Gastroesophageal sphincter (tissue), 3 donors: Measurements from ENCODE around the gene FAM149A.

ENCODE experiments used
- CTCF ChIP-seq, 4 experiments: fragments of 200-600 bp in 2 of 4; fragments of 450-650 bp in 2 of 4; sonication (generic) in 1 of 4; IDR thresholded peaks; one replicate each; pipeline ENCODE4 v1.5.1; 2017 to 2019; ENCODE audit warnings: antibody characterized with exemption in 4 of 4, mild to moderate bottlenecking in 2 of 4, moderate library complexity in 2 of 4
- POLR2AphosphoS5 ChIP-seq: sonication (generic); formaldehyde crosslinking; IDR thresholded peaks from one replicate; pipeline ENCODE4 v1.6.1; 2017; ENCODE audit warnings: antibody characterized with exemption

DNA sequence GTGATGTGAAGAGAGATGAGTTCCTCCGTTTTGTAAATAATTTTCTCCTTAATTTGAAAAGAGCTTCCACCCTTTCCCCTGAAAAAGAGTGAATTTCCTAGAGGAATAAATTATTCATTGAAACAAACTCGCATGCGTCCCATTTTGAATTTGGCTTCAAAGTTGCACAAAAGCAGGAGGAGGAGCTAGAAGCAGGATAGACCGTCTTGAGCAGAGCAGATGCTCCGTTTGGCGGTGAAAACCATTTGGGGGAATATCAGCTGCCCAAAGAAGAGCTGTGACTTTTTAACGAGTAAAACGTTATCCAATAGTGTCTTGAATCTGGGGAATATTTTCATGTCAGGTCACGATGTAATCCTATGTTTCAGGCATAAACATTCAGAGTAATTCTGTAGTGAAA lies 42.0 kb downstream of the FAM149A start:
- TF ChIP-seq POLR2AphosphoS5 (no peak), CTCF (IDR thresholded peaks at IDR 0.05) (no peak)
